CD4-positive, CD25-positive, alpha-beta regulatory T cell (primary cell): ENCODE results near the gene SLC35D3. TPM values are rescaled to one million over a fixed set of nuclear protein-coding genes. Genes with fewer than 3 reads are reported as not detected.
A peak's percentile ranks its signal among the peaks of the same experiment; 100 is the strongest.
"Not testable (repeated sequence)": the region's sequence is repeated elsewhere in the genome, so short reads cannot be mapped to it uniquely, and the experiment has no call there.

Experiments used
- ATAC-seq, 2 donors: fragments of 150-1000 bp; cut with Tn5 transposase; one replicate each; pipeline ENCODE4 v1.10.0; 2021; ENCODE audit warnings: low read depth in 2 of 2, moderate number of reproducible peaks in 2 of 2, moderate library complexity in 1 of 2
- DNase-seq, 3 donors: peaks; one replicate each; pipeline versions ENCODE4 v3.0.0 to v3.0.0-alpha.2; 2012 to 2022; ENCODE audit warnings: mixed read lengths in 1 of 3
- H3K27ac ChIP-seq: one replicate; pipeline ENCODE4 v1.7.0; 2013; ENCODE audit warnings: mild to moderate bottlenecking, low read length; ENCODE audit not compliant: insufficient read depth, poor library complexity, severe bottlenecking
- H3K27me3 ChIP-seq: one replicate; pipeline ENCODE4 v1.7.0; 2013; ENCODE audit warnings: low read length; ENCODE audit not compliant: control insufficient read depth, insufficient read depth
- H3K36me3 ChIP-seq: one replicate; pipeline ENCODE4 v1.7.0; 2013; ENCODE audit warnings: mild to moderate bottlenecking, low read length, moderate library complexity; ENCODE audit not compliant: control insufficient read depth, insufficient read depth
- H3K4me1 ChIP-seq: 2 replicates; pipeline ENCODE4 v1.7.0; 2013; ENCODE audit warnings: mild to moderate bottlenecking, low read length; ENCODE audit not compliant: insufficient read depth, control insufficient read depth, poor library complexity, severe bottlenecking
- H3K4me3 ChIP-seq: one replicate; pipeline ENCODE4 v1.7.0; 2013; ENCODE audit warnings: low read depth, mild to moderate bottlenecking, low read length, moderate library complexity
- H3K9me3 ChIP-seq, 2 experiments: 1 replicate in 1 of 2; 2 replicates in 1 of 2; pipeline ENCODE4 v1.7.0; 2013; ENCODE audit warnings: low read length in 2 of 2, mild to moderate bottlenecking in 1 of 2, moderate library complexity in 1 of 2; ENCODE audit not compliant: control insufficient read depth in 2 of 2
- H3K27ac Mint-ChIP-seq, 3 donors: one replicate each; pipeline ENCODE4 v1.8.0; 2020 to 2022; ENCODE audit warnings: mild to moderate bottlenecking in 3 of 3, mixed read lengths in 3 of 3, moderate library complexity in 2 of 3
- H3K27me3 Mint-ChIP-seq: one replicate; pipeline ENCODE4 v1.8.0; 2022; ENCODE audit warnings: mild to moderate bottlenecking, mixed read lengths
- H3K36me3 Mint-ChIP-seq: one replicate; pipeline ENCODE4 v1.8.0; 2020; ENCODE audit warnings: mixed read lengths
- H3K4me1 Mint-ChIP-seq, 4 donors: one replicate each; pipeline ENCODE4 v1.8.0; 2020 to 2022; ENCODE audit warnings: mixed read lengths in 4 of 4, mild to moderate bottlenecking in 1 of 4
- H3K4me3 Mint-ChIP-seq, 4 donors: one replicate each; pipeline ENCODE4 v1.8.0; 2020 to 2022; ENCODE audit warnings: mild to moderate bottlenecking in 4 of 4, mixed read lengths in 4 of 4, moderate library complexity in 3 of 4
- H3K9me3 Mint-ChIP-seq, 7 donors: one replicate each; pipeline ENCODE4 v1.8.0; 2020 to 2022; ENCODE audit warnings: mixed read lengths in 7 of 7, mild to moderate bottlenecking in 3 of 7, moderate library complexity in 2 of 7
- polyA plus RNA-seq, 4 donors: library from polyadenylated mRNA; unstranded; fragments of 300-500 nt; fragmentation: Illumina TruSeq; gene quantifications; one replicate each; pipeline ENCODE4 v1.2.3, GENCODE V29; 2021
- total RNA-seq: library from RNA; stranded (reverse); gene quantifications from one replicate; pipeline ENCODE4 v1.2.3, GENCODE V29; 2022

SLC35D3 gene
- total and polyA plus RNA-seq, 5 donors from 2014 or later: 0.15 TPM; not detected in 4

DNA sequence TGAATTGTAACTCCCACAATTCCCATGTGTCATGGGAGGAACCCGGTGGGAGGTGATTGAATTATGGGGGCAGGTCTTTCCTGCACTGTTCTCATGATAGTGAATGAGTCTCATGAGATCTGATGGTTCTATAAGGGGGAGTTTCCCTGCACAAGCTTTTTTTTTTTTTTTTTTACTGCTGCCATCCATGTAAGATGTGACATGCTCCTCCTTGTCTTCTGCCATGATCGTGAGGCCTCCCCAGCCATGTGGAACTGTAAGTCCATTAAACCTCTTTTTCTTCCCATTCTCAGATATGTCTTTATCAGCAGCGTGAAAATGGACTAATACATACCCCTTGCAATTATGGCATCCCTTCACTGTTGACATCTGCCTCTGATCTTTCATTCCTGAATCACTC, 17.6 kb upstream of the SLC35D3 start:
- not testable (repeated sequence) for H3K4me3 ChIP-seq, H3K9me3 ChIP-seq, H3K4me1 Mint-ChIP-seq, ATAC-seq, H3K27me3 ChIP-seq, DNase-seq, H3K4me3 Mint-ChIP-seq, H3K27ac Mint-ChIP-seq, H3K4me1 ChIP-seq, H3K27ac ChIP-seq, H3K27me3 Mint-ChIP-seq, H3K9me3 Mint-ChIP-seq
- peaks cover 34% of the 10 kb centered on the region for H3K36me3 ChIP-seq
- peaks cover 20% of the 10 kb centered on the region for H3K36me3 Mint-ChIP-seq

DNA sequence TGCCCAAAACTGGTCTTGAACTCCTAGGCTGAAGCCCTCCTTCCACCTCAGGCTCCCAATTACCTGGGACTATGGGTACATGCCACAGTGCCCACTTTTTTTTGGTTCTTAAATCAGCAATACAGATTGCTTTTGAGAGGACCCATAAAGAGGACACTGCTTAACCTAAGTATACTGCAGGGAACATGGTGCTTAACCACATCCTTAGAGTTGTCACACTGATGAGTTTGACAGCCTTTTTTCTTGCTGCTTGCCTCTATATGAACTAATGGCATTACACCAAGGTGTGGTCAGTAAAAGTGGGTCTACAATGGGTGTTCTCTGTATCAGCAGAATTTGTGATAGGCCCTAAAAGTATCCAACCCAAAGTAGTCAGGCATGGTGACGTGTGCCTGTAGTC, 7.2 kb upstream of the SLC35D3 start:
- Mint-ChIP-seq H3K27ac (no peak overlapping the region), H3K9me3 (peaks cover 0 to 3% (median 0%) of the 10 kb centered on the region in 7 donors), H3K36me3 (peaks cover 36% of the 10 kb centered on the region), H3K4me1 (peaks cover 1 to 13% (median 4%) of the 10 kb centered on the region in 4 donors), H3K27me3 (peaks cover 21% of the 10 kb centered on the region), H3K4me3 (no peak overlapping the region)
- DNase-seq: peak in 1 of 3 donors; percentile 34
- Histone ChIP-seq H3K27me3 (peaks cover 12% of the 10 kb centered on the region), H3K4me1 (peaks cover 4% of the 10 kb centered on the region), H3K27ac (no peak overlapping the region), H3K36me3 (peaks cover 10% of the 10 kb centered on the region), H3K4me3 (no peak overlapping the region), H3K9me3 (no peaks in the 10 kb centered on the region)
- no peak for ATAC-seq

DNA sequence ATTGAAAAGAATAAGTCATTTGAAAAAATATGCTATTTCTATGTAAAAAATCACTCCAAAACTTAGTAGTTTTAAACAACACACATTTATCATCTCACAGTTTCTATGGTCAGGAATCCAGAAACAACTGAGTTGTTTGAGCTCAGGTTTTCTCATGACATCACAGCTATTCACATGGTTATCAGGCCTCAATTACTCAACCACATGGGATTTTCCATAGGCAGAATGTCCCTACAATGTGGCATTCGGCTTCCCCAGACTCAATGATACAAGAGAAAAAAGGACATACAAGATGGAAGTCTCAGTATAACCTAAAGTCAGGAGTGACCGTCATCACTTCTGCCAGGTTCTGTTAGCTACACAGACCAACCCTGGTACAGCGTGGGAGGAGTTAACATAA, 3.4 kb upstream of the SLC35D3 start:
- Histone ChIP-seq H3K9me3 (no peaks in the 10 kb centered on the region), H3K36me3 (peaks cover 9% of the 10 kb centered on the region), H3K4me3 (no peak overlapping the region), H3K27me3 (peaks cover 22% of the 10 kb centered on the region), H3K27ac (no peak overlapping the region), H3K4me1 (peaks cover 39% of the 10 kb centered on the region)
- peaks cover 0 to 3% (median 0%) of the 10 kb centered on the region in 7 donors for H3K9me3 Mint-ChIP-seq
- DNase-seq: no peak
- H3K36me3 Mint-ChIP-seq: peaks cover 10% of the 10 kb centered on the region
- H3K4me1 Mint-ChIP-seq: peaks cover 8 to 26% (median 15%) of the 10 kb centered on the region in 4 donors
- no peak overlapping the region for H3K4me3 Mint-ChIP-seq
- ATAC-seq: no peak
- peaks cover 37% of the 10 kb centered on the region for H3K27me3 Mint-ChIP-seq
- no peak overlapping the region for H3K27ac Mint-ChIP-seq

DNA sequence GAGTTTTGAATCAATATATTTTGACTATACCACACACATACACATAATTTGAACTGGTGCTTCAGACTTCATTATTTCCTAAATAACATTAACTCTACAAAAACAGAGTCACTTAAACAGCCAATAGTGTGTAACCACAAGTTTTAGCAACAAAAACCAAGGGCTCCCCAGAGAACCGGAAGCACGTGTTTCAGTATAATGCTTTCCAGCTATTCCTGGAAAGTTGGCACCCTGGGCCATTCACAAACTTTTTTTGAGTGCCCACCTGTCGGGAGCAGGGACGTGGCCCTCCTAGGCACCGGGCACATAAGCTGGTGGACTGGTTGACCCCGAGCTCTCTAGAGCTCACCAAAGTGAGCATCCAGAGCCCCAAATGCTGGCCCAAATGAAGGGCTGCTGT, 1.9 kb upstream of the SLC35D3 start:
- peaks cover 0 to 5% (median 0%) of the 10 kb centered on the region in 7 donors for H3K9me3 Mint-ChIP-seq
- H3K4me3 Mint-ChIP-seq: peak overlapping the region; percentile 38 to 87 (median 65)
- H3K36me3 ChIP-seq: peaks cover 5% of the 10 kb centered on the region
- peaks cover 49% of the 10 kb centered on the region for H3K27me3 Mint-ChIP-seq
- no peak overlapping the region for H3K27ac ChIP-seq
- H3K4me3 ChIP-seq: peak overlapping the region; percentile 64
- H3K27ac Mint-ChIP-seq: no peak overlapping the region
- DNase-seq (peak in 1 of 3 donors; percentile 42), ATAC-seq (no peak)
- H3K36me3 Mint-ChIP-seq: peaks cover 9% of the 10 kb centered on the region
- peaks cover 39% of the 10 kb centered on the region for H3K4me1 ChIP-seq
- H3K27me3 ChIP-seq: peaks cover 24% of the 10 kb centered on the region
- H3K4me1 Mint-ChIP-seq: peaks cover 8 to 32% (median 15%) of the 10 kb centered on the region in 4 donors
- no peaks in the 10 kb centered on the region for H3K9me3 ChIP-seq

DNA sequence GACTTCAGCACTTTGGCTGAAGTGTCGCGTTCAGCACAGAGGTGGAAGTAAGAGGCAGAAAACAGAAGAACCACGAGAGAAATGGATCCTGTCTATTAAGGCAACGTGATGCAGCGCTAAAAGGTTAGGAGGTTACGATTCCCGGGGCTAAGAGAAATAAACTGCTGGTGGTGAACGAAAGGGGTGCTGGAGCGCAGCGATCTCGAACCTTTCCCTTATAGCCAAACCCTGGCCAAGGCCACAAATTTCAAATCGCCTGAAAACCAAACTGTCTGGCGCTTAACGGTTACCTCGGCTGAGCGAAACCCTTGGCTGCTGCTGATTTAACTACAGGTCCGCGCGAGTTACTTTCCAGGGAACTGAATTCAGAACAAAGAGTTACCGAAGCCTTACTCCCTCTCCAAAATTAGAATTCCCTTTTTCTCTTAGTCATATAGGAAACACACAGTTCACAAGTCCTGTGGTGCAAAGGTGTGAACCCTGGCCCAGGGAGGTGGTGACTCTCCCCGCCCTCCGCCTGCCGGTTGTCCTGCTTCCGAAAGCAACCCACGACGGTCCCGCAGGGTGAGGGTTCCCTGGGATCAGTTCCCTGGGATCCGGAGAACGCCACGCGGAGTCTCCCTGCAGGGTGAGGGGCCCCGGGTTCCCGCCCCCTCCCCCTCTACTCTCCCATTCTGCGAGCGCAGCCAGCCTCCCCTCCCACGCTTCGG, 1.3 kb upstream of the SLC35D3 start:
- ATAC-seq (no peak), DNase-seq (peak in 1 of 3 donors; percentile 28)
- Mint-ChIP-seq H3K4me1 (peaks cover 8 to 32% (median 15%) of the 10 kb centered on the region in 4 donors), H3K27me3 (peaks cover 49% of the 10 kb centered on the region), H3K36me3 (peaks cover 7% of the 10 kb centered on the region), H3K27ac (no peak overlapping the region), H3K9me3 (peaks cover 0 to 5% (median 0%) of the 10 kb centered on the region in 7 donors), H3K4me3 (peak overlapping the region; percentile 38 to 87 (median 65))
- peak overlapping the region; percentile 64 for H3K4me3 ChIP-seq
- peaks cover 39% of the 10 kb centered on the region for H3K4me1 ChIP-seq
- no peaks in the 10 kb centered on the region for H3K9me3 ChIP-seq
- peaks cover 2% of the 10 kb centered on the region for H3K36me3 ChIP-seq
- no peak overlapping the region for H3K27ac ChIP-seq
- peaks cover 27% of the 10 kb centered on the region for H3K27me3 ChIP-seq

DNA sequence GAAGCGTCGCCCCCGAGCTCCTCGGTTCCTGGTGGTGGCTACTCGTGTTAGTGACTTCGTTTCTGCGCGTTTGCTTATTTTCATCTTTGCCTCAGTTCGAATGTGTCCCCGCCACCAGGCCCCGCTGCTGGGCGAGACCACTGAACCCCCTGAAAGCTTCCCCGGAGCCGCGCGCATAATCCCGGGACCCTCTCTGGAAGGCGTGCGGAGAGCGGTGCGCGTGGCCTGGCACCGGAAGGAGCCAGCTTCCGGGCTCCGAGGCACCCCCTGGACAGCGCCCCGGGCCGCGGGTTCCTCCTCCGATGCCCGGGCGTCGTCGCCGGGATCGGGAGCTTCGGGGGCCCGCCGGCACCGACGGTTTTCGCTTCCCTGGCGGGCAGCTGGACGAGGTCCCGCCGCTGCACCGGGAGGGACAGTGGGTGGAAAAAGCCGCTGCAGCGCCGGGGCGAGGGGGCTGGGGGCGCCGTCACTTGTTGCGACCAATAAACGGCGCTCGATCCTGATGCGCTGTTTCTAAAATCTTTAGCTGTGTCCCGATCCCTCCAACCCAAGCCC, 643 bp upstream of the SLC35D3 start:
- Histone ChIP-seq H3K9me3 (no peaks in the 10 kb centered on the region), H3K36me3 (no peaks in the 10 kb centered on the region), H3K4me1 (peaks cover 39% of the 10 kb centered on the region), H3K27ac (no peak overlapping the region), H3K4me3 (no peak overlapping the region), H3K27me3 (peaks cover 27% of the 10 kb centered on the region)
- Mint-ChIP-seq H3K36me3 (peaks cover 3% of the 10 kb centered on the region), H3K4me1 (peaks cover 8 to 32% (median 15%) of the 10 kb centered on the region in 4 donors), H3K4me3 (peak overlapping the region; percentile 38 to 83 (median 65)), H3K27ac (no peak overlapping the region), H3K27me3 (peaks cover 46% of the 10 kb centered on the region), H3K9me3 (peaks cover 0 to 5% (median 0%) of the 10 kb centered on the region in 7 donors)
- ATAC-seq (no peak), DNase-seq (peak in 1 of 3 donors; percentile 9)

DNA sequence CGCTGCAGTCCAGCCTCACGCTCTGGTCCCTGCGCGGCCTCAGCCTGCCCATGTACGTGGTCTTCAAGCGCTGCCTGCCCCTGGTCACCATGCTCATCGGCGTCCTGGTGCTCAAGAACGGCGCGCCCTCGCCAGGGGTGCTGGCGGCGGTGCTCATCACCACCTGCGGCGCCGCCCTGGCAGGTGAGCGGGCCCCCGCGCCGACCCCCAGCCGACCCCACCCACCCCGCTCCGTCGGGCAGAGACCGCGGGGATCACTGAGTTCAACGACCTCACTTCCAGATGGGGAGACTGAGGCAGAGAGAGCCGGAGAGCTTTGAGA, 545 bp downstream of the SLC35D3 start:
- H3K9me3 Mint-ChIP-seq: peaks cover 0 to 5% (median 0%) of the 10 kb centered on the region in 7 donors
- H3K4me3 Mint-ChIP-seq: peak overlapping the region; percentile 66 to 86 (median 71)
- no peaks in the 10 kb centered on the region for H3K36me3 Mint-ChIP-seq
- H3K27ac Mint-ChIP-seq: no peak overlapping the region
- ATAC-seq (no peak), DNase-seq (peak in 1 of 3 donors; percentile 31)
- H3K4me1 ChIP-seq: peaks cover 39% of the 10 kb centered on the region
- H3K4me3 ChIP-seq: no peak overlapping the region
- H3K4me1 Mint-ChIP-seq: peaks cover 8 to 32% (median 15%) of the 10 kb centered on the region in 4 donors
- peaks cover 41% of the 10 kb centered on the region for H3K27me3 Mint-ChIP-seq
- H3K27me3 ChIP-seq: peaks cover 27% of the 10 kb centered on the region
- no peaks in the 10 kb centered on the region for H3K9me3 ChIP-seq
- H3K36me3 ChIP-seq: no peaks in the 10 kb centered on the region
- H3K27ac ChIP-seq: no peak overlapping the region
